HEK293 (cell line): Measurements from ENCODE around the gene SUV39H2.

Experiments
- GLI2 ChIP-seq: fragments of 450-650 bp; formaldehyde crosslinking; IDR thresholded peaks from 2 replicates; pipeline ENCODE4; 2017; ENCODE audit warnings: missing biosample characterization, missing genetic modification characterization, low read depth, borderline replicate concordance
- HOXA7 ChIP-seq: sonication (generic); formaldehyde crosslinking; IDR thresholded peaks from 2 replicates; pipeline ENCODE4 v1.8.1; 2022; ENCODE audit warnings: missing genetic modification reagents, borderline replicate concordance
- KLF16 ChIP-seq: fragments of 450-650 bp; formaldehyde crosslinking; IDR thresholded peaks from 2 replicates; pipeline ENCODE4 v1.5.1; 2017; ENCODE audit warnings: missing biosample characterization, missing genetic modification characterization
- KLF8 ChIP-seq: fragments of 450-650 bp; formaldehyde crosslinking; IDR thresholded peaks from 2 replicates; pipeline ENCODE4 v1.5.1; 2016; ENCODE audit warnings: missing biosample characterization, missing genetic modification characterization
- MZF1 ChIP-seq: fragments of 450-650 bp; formaldehyde crosslinking; IDR thresholded peaks from 2 replicates; pipeline ENCODE4 v1.5.1; 2017; ENCODE audit warnings: missing biosample characterization, missing genetic modification characterization, borderline replicate concordance
- SALL2 ChIP-seq: fragments of 450-650 bp; formaldehyde crosslinking; IDR thresholded peaks from 2 replicates; pipeline ENCODE4 v1.5.0; 2017; ENCODE audit warnings: missing biosample characterization, mild to moderate bottlenecking, missing genetic modification characterization, borderline replicate concordance
- SP2 ChIP-seq: fragments of 450-650 bp; formaldehyde crosslinking; IDR thresholded peaks from 2 replicates; pipeline ENCODE4 v1.5.1; 2016; ENCODE audit warnings: missing biosample characterization, missing genetic modification characterization
- SP3 ChIP-seq: fragments of 450-650 bp; formaldehyde crosslinking; IDR thresholded peaks from 2 replicates; pipeline ENCODE4 v1.5.1; 2016; ENCODE audit warnings: missing biosample characterization, missing genetic modification characterization
- TRIM28 ChIP-seq: IDR thresholded peaks from 2 replicates; pipeline ENCODE4 v1.6.1; 2011; ENCODE audit warnings: low read length, control low read depth, borderline replicate concordance
- WT1 ChIP-seq: fragments of 450-650 bp; formaldehyde crosslinking; IDR thresholded peaks from 2 replicates; pipeline ENCODE4 v1.5.1; 2016; ENCODE audit warnings: missing biosample characterization, missing genetic modification characterization
- YY1 ChIP-seq: fragments of 450-650 bp; formaldehyde crosslinking; IDR thresholded peaks from 2 replicates; pipeline ENCODE4 v1.5.1; 2018; ENCODE audit warnings: missing biosample characterization, missing genetic modification characterization
- ZIC2 ChIP-seq: fragments of 450-650 bp; formaldehyde crosslinking; IDR thresholded peaks from 2 replicates; pipeline ENCODE4 v1.5.1; 2016; ENCODE audit warnings: missing biosample characterization, missing genetic modification characterization
- ZNF10 ChIP-seq: fragments of 450-650 bp; formaldehyde crosslinking; IDR thresholded peaks from 2 replicates; pipeline ENCODE4 v1.5.1; 2017; ENCODE audit warnings: missing biosample characterization, missing genetic modification characterization
- ZNF132 ChIP-seq: fragments of 450-650 bp; formaldehyde crosslinking; IDR thresholded peaks from 2 replicates; pipeline ENCODE4 v1.5.1; 2017; ENCODE audit warnings: missing biosample characterization, missing genetic modification characterization, borderline replicate concordance
- ZNF157 ChIP-seq: fragments of 450-650 bp; formaldehyde crosslinking; IDR thresholded peaks from 2 replicates; pipeline ENCODE4 v1.5.1; 2016; ENCODE audit warnings: missing biosample characterization, missing genetic modification characterization
- ZNF16 ChIP-seq: fragments of 450-650 bp; formaldehyde crosslinking; IDR thresholded peaks from 2 replicates; pipeline ENCODE4 v1.5.1; 2016; ENCODE audit warnings: low read depth, missing biosample characterization, missing genetic modification characterization
- ZNF175 ChIP-seq: fragments of 450-650 bp; formaldehyde crosslinking; IDR thresholded peaks from 2 replicates; pipeline ENCODE4 v1.5.1; 2016; ENCODE audit warnings: missing biosample characterization, missing genetic modification characterization
- ZNF19 ChIP-seq: fragments of 450-650 bp; formaldehyde crosslinking; IDR thresholded peaks from 2 replicates; pipeline ENCODE4; 2016; ENCODE audit warnings: missing biosample characterization, missing genetic modification characterization, low read depth
- ZNF23 ChIP-seq: fragments of 450-650 bp; formaldehyde crosslinking; IDR thresholded peaks from 2 replicates; pipeline ENCODE4 v1.5.1; 2016; ENCODE audit warnings: missing biosample characterization, missing genetic modification characterization, borderline replicate concordance
- ZNF311 ChIP-seq: fragments of 450-650 bp; formaldehyde crosslinking; IDR thresholded peaks from 2 replicates; pipeline ENCODE4 v1.5.1; 2017; ENCODE audit warnings: missing biosample characterization, missing genetic modification characterization, borderline replicate concordance
- ZNF324 ChIP-seq: fragments of 450-650 bp; formaldehyde crosslinking; IDR thresholded peaks from 2 replicates; pipeline ENCODE4 v1.5.1; 2016; ENCODE audit warnings: missing biosample characterization, missing genetic modification characterization
- ZNF423 ChIP-seq: fragments of 450-650 bp; formaldehyde crosslinking; IDR thresholded peaks from 2 replicates; pipeline ENCODE4 v1.5.1; 2016; ENCODE audit warnings: missing biosample characterization, missing genetic modification characterization
- ZNF426 ChIP-seq: fragments of 450-650 bp; formaldehyde crosslinking; IDR thresholded peaks from 2 replicates; pipeline ENCODE4 v1.5.1; 2017; ENCODE audit warnings: missing biosample characterization, missing genetic modification characterization, mild to moderate bottlenecking, inconsistent platforms, moderate library complexity
- ZNF510 ChIP-seq: fragments of 450-650 bp; formaldehyde crosslinking; IDR thresholded peaks from 2 replicates; pipeline ENCODE4 v1.5.1; 2018; ENCODE audit warnings: mild to moderate bottlenecking, missing genetic modification characterization, missing biosample characterization; ENCODE audit not compliant: insufficient replicate concordance
- ZNF514 ChIP-seq: fragments of 450-650 bp; formaldehyde crosslinking; IDR thresholded peaks from 2 replicates; pipeline ENCODE4 v1.5.1; 2016; ENCODE audit warnings: missing biosample characterization, missing genetic modification characterization
- ZNF529 ChIP-seq: fragments of 450-650 bp; formaldehyde crosslinking; IDR thresholded peaks from 2 replicates; pipeline ENCODE4 v1.5.1; 2017; ENCODE audit warnings: missing genetic modification characterization, missing biosample characterization; ENCODE audit not compliant: insufficient replicate concordance
- ZNF549 ChIP-seq: fragments of 450-650 bp; IDR thresholded peaks from 2 replicates; pipeline ENCODE4 v1.5.1; 2018; ENCODE audit warnings: missing biosample characterization, missing genetic modification characterization, mild to moderate bottlenecking, inconsistent platforms, moderate library complexity
- ZNF585B ChIP-seq: fragments of 450-650 bp; formaldehyde crosslinking; IDR thresholded peaks from 2 replicates; pipeline ENCODE4 v1.5.1; 2016; ENCODE audit warnings: missing biosample characterization, missing genetic modification characterization
- ZNF596 ChIP-seq: fragments of 450-650 bp; IDR thresholded peaks from 2 replicates; pipeline ENCODE4 v1.5.0; 2018; ENCODE audit warnings: missing biosample characterization, mild to moderate bottlenecking, missing genetic modification characterization, moderate library complexity
- ZNF600 ChIP-seq: fragments of 450-650 bp; formaldehyde crosslinking; IDR thresholded peaks from 2 replicates; pipeline ENCODE4 v1.5.1; 2016; ENCODE audit warnings: missing biosample characterization, missing genetic modification characterization
- ZNF621 ChIP-seq: fragments of 450-650 bp; formaldehyde crosslinking; IDR thresholded peaks from 2 replicates; pipeline ENCODE4 v1.5.1; 2017; ENCODE audit warnings: missing biosample characterization, missing genetic modification characterization
- ZNF654 ChIP-seq: fragments of 450-650 bp; formaldehyde crosslinking; IDR thresholded peaks from 2 replicates; pipeline ENCODE4 v1.5.1; 2016; ENCODE audit warnings: low read depth, missing biosample characterization, missing genetic modification characterization
- ZNF785 ChIP-seq: fragments of 450-650 bp; formaldehyde crosslinking; IDR thresholded peaks from 2 replicates; pipeline ENCODE4 v1.5.1; 2016; ENCODE audit warnings: missing biosample characterization, missing genetic modification characterization
- ZNF791 ChIP-seq: fragments of 450-650 bp; formaldehyde crosslinking; IDR thresholded peaks from 2 replicates; pipeline ENCODE4 v1.5.1; 2016; ENCODE audit warnings: missing biosample characterization, missing genetic modification characterization
- ZNF792 ChIP-seq: fragments of 450-650 bp; formaldehyde crosslinking; IDR thresholded peaks from 2 replicates; pipeline ENCODE4 v1.5.1; 2016; ENCODE audit warnings: missing biosample characterization, missing genetic modification characterization
- TF ChIP-seq, protein P1 (sequence below): fragments of 450-650 bp; formaldehyde crosslinking; IDR thresholded peaks from 2 replicates; pipeline ENCODE4 v1.5.1; 2016; ENCODE audit warnings: missing biosample characterization, missing genetic modification characterization, low read depth
- TF ChIP-seq, protein P2 (sequence below): fragments of 450-650 bp; formaldehyde crosslinking; IDR thresholded peaks from 2 replicates; pipeline ENCODE4 v1.5.1; 2016; ENCODE audit warnings: missing biosample characterization, missing genetic modification characterization
- TF ChIP-seq, protein P3 (sequence below): fragments of 450-650 bp; formaldehyde crosslinking; IDR thresholded peaks from 2 replicates; pipeline ENCODE4; 2016; ENCODE audit warnings: missing biosample characterization, missing genetic modification characterization

Gene SUV39H2

DNA sequence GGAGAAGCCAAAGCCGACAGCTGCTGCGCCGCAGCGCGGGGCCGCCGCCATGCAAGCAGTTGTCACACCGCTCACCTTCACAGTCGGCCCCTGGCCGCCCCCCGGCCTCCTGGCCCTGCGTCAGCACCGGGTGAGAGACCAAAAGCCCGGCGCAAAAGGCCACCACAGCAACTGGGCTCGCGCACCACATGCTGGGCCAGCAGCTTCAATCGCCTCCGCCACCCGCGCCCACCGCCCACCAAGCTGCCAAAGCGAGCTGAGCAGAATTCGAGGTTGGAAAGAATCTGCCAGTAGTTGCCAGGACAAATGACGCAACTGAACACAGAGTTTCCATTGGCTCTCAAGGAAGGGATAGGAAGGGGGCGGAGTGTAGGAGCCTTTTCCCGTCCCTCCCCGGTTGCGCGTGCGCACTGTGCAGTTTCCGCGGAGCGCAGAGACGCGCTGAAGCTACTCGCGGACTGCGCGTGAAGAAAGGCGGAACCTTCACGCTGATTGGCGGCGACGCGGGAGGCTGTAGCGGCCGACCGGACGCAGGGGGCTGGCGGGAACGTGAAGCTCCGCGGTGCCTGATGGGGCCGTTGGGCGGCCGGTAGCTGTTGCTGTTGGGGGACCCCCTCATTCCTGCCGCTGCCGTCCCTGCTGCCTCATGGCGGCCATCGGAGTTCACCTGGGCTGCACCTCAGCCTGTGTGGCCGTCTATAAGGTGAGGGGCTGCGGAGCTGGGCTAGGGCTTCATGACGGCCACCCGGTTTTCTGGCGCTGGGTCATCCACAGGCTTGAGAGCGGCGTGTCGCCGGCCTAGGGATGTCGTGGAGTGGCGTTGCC is 40.7 kb upstream of the SUV39H2 start, which contains the start of the genes CDNF, HSPA14 and MSANTD7 (continued):
- TF ChIP-seq ZNF549 (tag by site-specific recombination), result no peak
- TF ChIP-seq ZNF19 (tag by site-specific recombination), result no peak
- no peak for TF ChIP-seq ZNF654
- peak; percentile 98 for TF ChIP-seq SP2 (tag by site-specific recombination)
- TF ChIP-seq ZNF157, result no peak
- TF ChIP-seq HOXA7 (CRISPR knock-in tag), result no peak
- no peak for TF ChIP-seq ZNF423 (tag by site-specific recombination)
- no peak for TF ChIP-seq WT1 (tag by site-specific recombination)
- no peak for TF ChIP-seq MZF1 (tag by site-specific recombination)
- TF ChIP-seq, protein P1, sequence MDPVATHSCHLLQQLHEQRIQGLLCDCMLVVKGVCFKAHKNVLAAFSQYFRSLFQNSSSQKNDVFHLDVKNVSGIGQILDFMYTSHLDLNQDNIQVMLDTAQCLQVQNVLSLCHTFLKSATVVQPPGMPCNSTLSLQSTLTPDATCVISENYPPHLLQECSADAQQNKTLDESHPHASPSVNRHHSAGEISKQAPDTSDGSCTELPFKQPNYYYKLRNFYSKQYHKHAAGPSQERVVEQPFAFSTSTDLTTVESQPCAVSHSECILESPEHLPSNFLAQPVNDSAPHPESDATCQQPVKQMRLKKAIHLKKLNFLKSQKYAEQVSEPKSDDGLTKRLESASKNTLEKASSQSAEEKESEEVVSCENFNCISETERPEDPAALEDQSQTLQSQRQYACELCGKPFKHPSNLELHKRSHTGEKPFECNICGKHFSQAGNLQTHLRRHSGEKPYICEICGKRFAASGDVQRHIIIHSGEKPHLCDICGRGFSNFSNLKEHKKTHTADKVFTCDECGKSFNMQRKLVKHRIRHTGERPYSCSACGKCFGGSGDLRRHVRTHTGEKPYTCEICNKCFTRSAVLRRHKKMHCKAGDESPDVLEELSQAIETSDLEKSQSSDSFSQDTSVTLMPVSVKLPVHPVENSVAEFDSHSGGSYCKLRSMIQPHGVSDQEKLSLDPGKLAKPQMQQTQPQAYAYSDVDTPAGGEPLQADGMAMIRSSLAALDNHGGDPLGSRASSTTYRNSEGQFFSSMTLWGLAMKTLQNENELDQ (tag by site-specific recombination), result no peak
- no peak for TF ChIP-seq ZNF596 (tag by site-specific recombination)
- TF ChIP-seq ZNF529 (tag by site-specific recombination), result no peak
- TF ChIP-seq, protein P2, sequence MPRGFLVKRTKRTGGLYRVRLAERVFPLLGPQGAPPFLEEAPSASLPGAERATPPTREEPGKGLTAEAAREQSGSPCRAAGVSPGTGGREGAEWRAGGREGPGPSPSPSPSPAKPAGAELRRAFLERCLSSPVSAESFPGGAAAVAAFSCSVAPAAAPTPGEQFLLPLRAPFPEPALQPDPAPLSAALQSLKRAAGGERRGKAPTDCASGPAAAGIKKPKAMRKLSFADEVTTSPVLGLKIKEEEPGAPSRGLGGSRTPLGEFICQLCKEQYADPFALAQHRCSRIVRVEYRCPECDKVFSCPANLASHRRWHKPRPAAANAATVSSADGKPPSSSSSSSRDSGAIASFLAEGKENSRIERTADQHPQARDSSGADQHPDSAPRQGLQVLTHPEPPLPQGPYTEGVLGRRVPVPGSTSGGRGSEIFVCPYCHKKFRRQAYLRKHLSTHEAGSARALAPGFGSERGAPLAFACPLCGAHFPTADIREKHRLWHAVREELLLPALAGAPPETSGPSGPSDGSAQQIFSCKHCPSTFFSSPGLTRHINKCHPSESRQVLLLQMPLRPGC (tag by site-specific recombination), result peak; percentile 30; the same call in 1 of the 2 replicates
- TF ChIP-seq KLF8, result peak; percentile 21; the same call in 1 of the 2 replicates
- TF ChIP-seq ZNF510 (tag by site-specific recombination), result no peak
- TF ChIP-seq ZNF585B (tag by site-specific recombination), result no peak
- no peak for TF ChIP-seq ZNF23 (tag by site-specific recombination)
- no peak for TF ChIP-seq ZNF791 (tag by site-specific recombination)
- peak; percentile 88 for TF ChIP-seq ZIC2 (tag by site-specific recombination)
- no peak for TF ChIP-seq ZNF621
- no peak for TF ChIP-seq ZNF175 (tag by site-specific recombination)
- no peak for TF ChIP-seq ZNF132 (tag by site-specific recombination)
- 0 out of 2 replicates have a peak, but pooled peaks have one; percentile 43 for TF ChIP-seq ZNF792 (tag by site-specific recombination)
- peak; percentile 62 for TF ChIP-seq KLF16 (tag by site-specific recombination)
- TF ChIP-seq, protein P3, sequence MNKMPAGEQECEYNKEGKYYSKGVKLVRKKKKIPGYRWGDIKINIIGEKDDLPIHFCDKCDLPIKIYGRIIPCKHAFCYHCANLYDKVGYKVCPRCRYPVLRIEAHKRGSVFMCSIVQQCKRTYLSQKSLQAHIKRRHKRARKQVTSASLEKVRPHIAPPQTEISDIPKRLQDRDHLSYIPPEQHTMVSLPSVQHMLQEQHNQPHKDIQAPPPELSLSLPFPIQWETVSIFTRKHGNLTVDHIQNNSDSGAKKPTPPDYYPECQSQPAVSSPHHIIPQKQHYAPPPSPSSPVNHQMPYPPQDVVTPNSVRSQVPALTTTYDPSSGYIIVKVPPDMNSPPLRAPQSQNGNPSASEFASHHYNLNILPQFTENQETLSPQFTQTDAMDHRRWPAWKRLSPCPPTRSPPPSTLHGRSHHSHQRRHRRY (tag by site-specific recombination), result no peak
- TF ChIP-seq TRIM28, result peak; percentile 87; the same call in 1 of the 2 replicates
- no peak for TF ChIP-seq GLI2
- TF ChIP-seq SP3 (tag by site-specific recombination), result peak; percentile 72
- TF ChIP-seq YY1 (tag by site-specific recombination), result peak; percentile 77
- TF ChIP-seq ZNF16, result no peak
- peak; percentile 51; the same call in 1 of the 2 replicates for TF ChIP-seq ZNF324 (tag by site-specific recombination)
- no peak for TF ChIP-seq ZNF514 (tag by site-specific recombination)
- TF ChIP-seq ZNF426, result no peak
- no peak for TF ChIP-seq ZNF785
- peak; percentile 76 for TF ChIP-seq ZNF10 (tag by site-specific recombination)
- TF ChIP-seq ZNF600 (tag by site-specific recombination), result peak; percentile 90
- TF ChIP-seq ZNF311, result no peak
- no peak for TF ChIP-seq SALL2
